22Rv1 (cell line): ENCODE results near the gene SIN3B.

Source experiments
- CTCF ChIP-seq: fragments of 450-650 bp; IDR thresholded peaks from 2 replicates; pipeline ENCODE4 v1.5.1; 2017; ENCODE audit warnings: mild to moderate bottlenecking
- ZFX ChIP-seq: fragments of 450-650 bp; IDR thresholded peaks from 2 replicates; pipeline ENCODE4 v1.6.1; 2017; ENCODE audit warnings: antibody characterized with exemption, borderline replicate concordance

- no peak for TF ChIP-seq CTCF
- TF ChIP-seq ZFX: no peak
Measured at GRCh38 chr19:16850133-16850532, 20.9 kb downstream of the SIN3B start.
